ENCODE measurements around the gene SPAG5. TPM values are rescaled to one million over a fixed set of nuclear protein-coding genes. Genes with fewer than 3 reads are reported as not detected.
"Not testable (repeated sequence)": the region's sequence is repeated elsewhere in the genome, so short reads cannot be mapped to it uniquely, and the experiment has no call there.

SPAG5 gene
- total RNA-seq, 1 donor from 2014 or later, result 141 TPM

DNA sequence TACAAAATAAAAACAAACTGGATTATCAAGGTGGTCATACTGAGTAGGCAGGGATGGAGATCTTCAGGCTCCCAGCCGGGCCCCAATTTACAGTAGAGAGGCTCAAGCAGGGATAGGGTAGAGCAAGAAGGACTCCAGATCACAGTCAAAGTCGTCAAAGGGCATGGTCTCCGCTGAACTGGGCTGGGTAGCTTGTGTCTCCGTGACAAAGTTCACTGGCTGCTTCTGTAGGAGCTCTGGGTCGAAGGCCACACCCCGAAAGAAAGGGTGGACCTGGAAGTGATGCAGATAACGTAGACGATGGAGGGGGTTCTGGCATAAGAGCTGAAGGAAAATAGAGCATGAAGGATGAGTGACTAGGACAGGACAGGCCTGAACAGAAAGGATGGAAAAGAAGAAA is 11.6 kb upstream of the SPAG5 start:
- Histone ChIP-seq H3K36me3 (peaks cover 7% of the 10 kb centered on the region), H3K27me3 (no peaks in the 10 kb centered on the region), H3F3A (ENCODE audit: low read depth) (peaks cover 16% of the 10 kb centered on the region), H4K20me1 (ENCODE audit: low read depth) (no peaks in the 10 kb centered on the region), H3K4me2 (no peak overlapping the region), H2AFZ (replicated peaks) (no peak overlapping the region), H3K79me2 (ENCODE audit: low read depth) (no peaks in the 10 kb centered on the region), H3K4me1 (no peaks in the 10 kb centered on the region), H3K9ac (no peak overlapping the region), H3K27ac (no peak overlapping the region), H3K4me3 (no peak overlapping the region), H3K9me3 (ENCODE audit: low read depth) (no peaks in the 10 kb centered on the region)
- H3K27me3 Mint-ChIP-seq (ENCODE audit: insufficient read depth, low read depth), result peaks cover 5% of the 10 kb centered on the region
- DNase-seq (ENCODE audit: low spot score), result no peak
- H3K4me3 Mint-ChIP-seq, result no peak overlapping the region
- peaks cover 5% of the 10 kb centered on the region for H3K4me1 Mint-ChIP-seq
- H3K9me3 Mint-ChIP-seq, result no peaks in the 10 kb centered on the region
- TF ChIP-seq, protein P1, sequence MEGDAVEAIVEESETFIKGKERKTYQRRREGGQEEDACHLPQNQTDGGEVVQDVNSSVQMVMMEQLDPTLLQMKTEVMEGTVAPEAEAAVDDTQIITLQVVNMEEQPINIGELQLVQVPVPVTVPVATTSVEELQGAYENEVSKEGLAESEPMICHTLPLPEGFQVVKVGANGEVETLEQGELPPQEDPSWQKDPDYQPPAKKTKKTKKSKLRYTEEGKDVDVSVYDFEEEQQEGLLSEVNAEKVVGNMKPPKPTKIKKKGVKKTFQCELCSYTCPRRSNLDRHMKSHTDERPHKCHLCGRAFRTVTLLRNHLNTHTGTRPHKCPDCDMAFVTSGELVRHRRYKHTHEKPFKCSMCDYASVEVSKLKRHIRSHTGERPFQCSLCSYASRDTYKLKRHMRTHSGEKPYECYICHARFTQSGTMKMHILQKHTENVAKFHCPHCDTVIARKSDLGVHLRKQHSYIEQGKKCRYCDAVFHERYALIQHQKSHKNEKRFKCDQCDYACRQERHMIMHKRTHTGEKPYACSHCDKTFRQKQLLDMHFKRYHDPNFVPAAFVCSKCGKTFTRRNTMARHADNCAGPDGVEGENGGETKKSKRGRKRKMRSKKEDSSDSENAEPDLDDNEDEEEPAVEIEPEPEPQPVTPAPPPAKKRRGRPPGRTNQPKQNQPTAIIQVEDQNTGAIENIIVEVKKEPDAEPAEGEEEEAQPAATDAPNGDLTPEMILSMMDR (IDR thresholded peaks at IDR 0.05), result no peak
- no peak for TF ChIP-seq EZH2phosphoT487 (IDR thresholded peaks at IDR 0.05)
- no peak for TF ChIP-seq EZH2 (IDR thresholded peaks at IDR 0.05)
- no peak overlapping the region for H3K27ac Mint-ChIP-seq
- H3K36me3 Mint-ChIP-seq, result peaks cover 19% of the 10 kb centered on the region

DNA sequence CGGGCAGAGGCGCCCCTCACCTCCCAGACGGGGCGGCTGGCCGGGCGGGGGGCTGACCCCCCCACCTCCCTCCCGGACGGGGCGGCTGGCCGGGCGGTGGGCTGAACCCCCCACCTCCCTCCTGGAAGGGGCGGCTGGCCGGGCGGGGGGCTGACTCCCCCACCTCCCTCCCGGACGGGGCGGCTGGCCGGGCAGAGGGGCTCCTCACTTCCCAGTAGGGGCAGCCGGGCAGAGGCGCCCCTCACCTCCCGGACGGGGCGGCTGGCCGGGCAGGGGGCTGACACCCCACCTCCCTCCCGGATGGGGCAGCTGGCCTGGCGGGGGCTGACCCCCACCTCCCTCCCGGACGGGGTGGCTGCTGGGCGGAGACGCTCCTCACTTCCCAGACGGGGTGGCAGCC is 5.2 kb upstream of the SPAG5 start:
- H3K36me3 ChIP-seq; H3K9ac ChIP-seq; H3K4me3 Mint-ChIP-seq; H3K4me2 ChIP-seq; H3K27ac Mint-ChIP-seq; H4K20me1 ChIP-seq (ENCODE audit: low read depth); H3K79me2 ChIP-seq (ENCODE audit: low read depth); H3K4me3 ChIP-seq; H3K27me3 Mint-ChIP-seq (ENCODE audit: insufficient read depth, low read depth); H3K27ac ChIP-seq; H3K9me3 Mint-ChIP-seq; H2AFZ ChIP-seq (replicated peaks); H3K9me3 ChIP-seq (ENCODE audit: low read depth); DNase-seq (ENCODE audit: low spot score); H3K36me3 Mint-ChIP-seq: not testable (repeated sequence)
- Histone ChIP-seq H3K27me3 (peaks cover 11% of the 10 kb centered on the region), H3F3A (ENCODE audit: low read depth) (peaks cover 27% of the 10 kb centered on the region), H3K4me1 (peaks cover 13% of the 10 kb centered on the region)
- peaks cover 20% of the 10 kb centered on the region for H3K4me1 Mint-ChIP-seq

DNA sequence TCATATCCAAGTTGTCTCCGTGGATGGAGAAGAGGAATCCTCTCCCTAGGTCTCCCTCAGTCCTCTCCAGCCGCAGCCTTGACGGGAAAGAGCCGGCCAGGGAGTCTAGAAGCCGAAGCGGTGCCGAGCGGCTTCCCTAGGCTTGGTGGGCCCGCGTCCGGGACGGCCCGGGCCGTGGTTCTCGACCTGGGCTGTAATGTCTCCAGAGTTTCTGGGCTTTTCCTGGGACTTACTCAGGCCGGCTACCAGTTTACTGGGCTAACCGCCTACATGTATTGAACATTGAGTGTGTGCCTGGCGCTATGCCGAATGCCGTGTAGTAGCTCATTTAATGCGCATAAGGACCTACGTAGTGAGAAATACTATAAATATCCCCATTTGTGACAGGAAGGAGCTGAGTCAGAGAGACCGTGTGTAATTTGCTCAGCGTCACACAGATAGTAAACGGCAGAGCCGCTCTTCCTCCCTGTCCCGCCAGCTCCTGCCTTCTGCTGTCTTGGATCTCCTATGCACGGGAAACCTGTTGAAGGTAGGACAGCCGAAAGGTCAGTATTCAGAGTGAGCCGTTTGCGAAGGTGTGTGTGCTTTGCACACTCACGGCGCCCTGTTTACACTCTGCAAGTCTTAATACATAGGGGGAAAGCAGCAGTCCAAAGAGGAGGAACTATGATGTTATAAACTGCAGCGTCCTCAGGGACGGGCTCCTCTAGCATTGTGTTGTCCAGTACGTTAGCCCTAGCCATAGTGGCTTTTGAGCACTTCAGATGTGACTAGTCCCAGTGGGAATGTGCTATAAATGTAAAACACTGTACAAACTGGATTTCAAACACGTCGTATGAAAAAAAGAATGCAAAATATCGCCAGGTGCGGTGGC is 723 bp upstream of the SPAG5 start:
- H3K27ac Mint-ChIP-seq, result no peak overlapping the region
- Histone ChIP-seq H3K9me3 (ENCODE audit: low read depth) (no peaks in the 10 kb centered on the region), H3K4me2 (peak overlapping the region; percentile 99), H3K4me3 (peak overlapping the region; percentile 99), H3K79me2 (ENCODE audit: low read depth) (peaks cover 42% of the 10 kb centered on the region), H2AFZ (replicated peaks) (peak overlapping the region; percentile 86), H3K4me1 (peaks cover 20% of the 10 kb centered on the region), H4K20me1 (ENCODE audit: low read depth) (peaks cover 13% of the 10 kb centered on the region), H3F3A (ENCODE audit: low read depth) (peaks cover 29% of the 10 kb centered on the region), H3K27me3 (peaks cover 11% of the 10 kb centered on the region), H3K27ac (no peak overlapping the region), H3K9ac (no peak overlapping the region), H3K36me3 (peaks cover 20% of the 10 kb centered on the region)
- DNase-seq (ENCODE audit: low spot score), result no peak
- peaks cover 32% of the 10 kb centered on the region for H3K4me1 Mint-ChIP-seq
- peaks cover 9% of the 10 kb centered on the region for H3K36me3 Mint-ChIP-seq
- H3K9me3 Mint-ChIP-seq, result no peaks in the 10 kb centered on the region
- H3K4me3 Mint-ChIP-seq, result peak overlapping the region; percentile 98
- peaks cover 5% of the 10 kb centered on the region for H3K27me3 Mint-ChIP-seq (ENCODE audit: insufficient read depth, low read depth)
- no peak for TF ChIP-seq EZH2phosphoT487 (IDR thresholded peaks at IDR 0.05)

DNA sequence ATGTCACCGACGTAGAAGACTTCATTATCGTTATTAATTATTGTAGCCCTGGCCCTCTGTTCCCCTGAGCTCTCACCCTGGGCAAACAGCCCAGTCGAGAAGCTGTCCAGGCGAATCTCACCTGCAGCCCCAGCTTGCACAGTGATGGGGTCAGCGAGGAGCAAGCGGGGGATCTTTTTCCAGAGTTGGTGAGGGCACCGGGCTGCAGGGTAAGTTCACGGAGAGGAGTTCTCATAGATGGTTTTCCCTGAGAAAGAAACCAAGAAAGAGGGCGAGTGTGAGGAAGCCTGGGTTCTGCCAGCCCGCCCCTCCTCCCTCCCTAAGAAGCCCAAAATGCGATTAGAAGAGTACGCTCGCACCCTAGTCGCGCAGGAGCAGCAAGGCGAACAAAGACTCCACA is 436 bp downstream of the SPAG5 start:
- peaks cover 54% of the 10 kb centered on the region for H3K79me2 ChIP-seq (ENCODE audit: low read depth)
- H3K9ac ChIP-seq, result peak overlapping the region; percentile 79
- peaks cover 11% of the 10 kb centered on the region for H3K27me3 ChIP-seq
- peak overlapping the region; percentile 99 for H3K4me3 ChIP-seq
- H3K4me3 Mint-ChIP-seq, result peak overlapping the region; percentile 98
- peaks cover 9% of the 10 kb centered on the region for H3K36me3 Mint-ChIP-seq
- H3F3A ChIP-seq (ENCODE audit: low read depth), result peaks cover 29% of the 10 kb centered on the region
- no peak for DNase-seq (ENCODE audit: low spot score)
- H3K27me3 Mint-ChIP-seq (ENCODE audit: insufficient read depth, low read depth), result peaks cover under 1% of the 10 kb centered on the region
- peaks cover 21% of the 10 kb centered on the region for H3K36me3 ChIP-seq
- peaks cover 28% of the 10 kb centered on the region for H3K4me1 Mint-ChIP-seq
- H3K9me3 ChIP-seq (ENCODE audit: low read depth), result no peaks in the 10 kb centered on the region
- H3K4me1 ChIP-seq, result peaks cover 20% of the 10 kb centered on the region
- H2AFZ ChIP-seq (replicated peaks), result peak overlapping the region; percentile 86
- TF ChIP-seq, protein P1 (IDR thresholded peaks at IDR 0.05), result no peak
- TF ChIP-seq EZH2 (IDR thresholded peaks at IDR 0.05), result no peak
- no peak for TF ChIP-seq EZH2phosphoT487 (IDR thresholded peaks at IDR 0.05)
- H3K9me3 Mint-ChIP-seq, result no peaks in the 10 kb centered on the region
- peaks cover 22% of the 10 kb centered on the region for H4K20me1 ChIP-seq (ENCODE audit: low read depth)
- H3K4me2 ChIP-seq, result peak overlapping the region; percentile 99
- peak overlapping the region; percentile 99 for H3K27ac Mint-ChIP-seq
- H3K27ac ChIP-seq, result no peak overlapping the region
